SK-N-SH (cell line): ENCODE results near the gene BCAM. TPM values are rescaled to one million over a fixed set of nuclear protein-coding genes. Genes with fewer than 3 reads are reported as not detected.

Experiments used
- CTCF ChIA-PET: fragments of 300-600, 350-600 bp; formaldehyde crosslinking; extraction: SDS; loops from one replicate; lab custom pipeline; 2021; lab: Yijun Ruan, JAX
- POLR2A ChIA-PET: fragments of 350-600 bp; sonication (Branson Sonifier 250); formaldehyde crosslinking; extraction: SDS; loops from one replicate; lab custom pipeline; 2020; ENCODE audit warnings: antibody characterized with exemption, inconsistent platforms; lab: Yijun Ruan, JAX
- DNase-seq: peaks from one replicate; pipeline ENCODE4 v3.0.0; 2012
- H2AFZ ChIP-seq: fragments of 200-600 bp; sonication (generic); 2 replicates; pipeline ENCODE4 v1.8.1; 2016; ENCODE audit warnings: antibody characterized with exemption, mild to moderate bottlenecking, low read depth
- H3F3A ChIP-seq: fragments of 200-600 bp; sonication (generic); replicated peaks from 2 replicates; pipeline ENCODE3; 2016; ENCODE audit warnings: antibody characterized with exemption, mild to moderate bottlenecking; ENCODE audit not compliant: insufficient read depth
- H3K27ac ChIP-seq, 2 experiments: fragments of 200-500 bp in 1 of 2; fragments of 200-600 bp in 1 of 2; sonication (Bioruptor generic) in 1 of 2; sonication (generic), shearing (Covaris generic) in 1 of 2; 2 replicates each; pipeline versions ENCODE4 v1.5.1 to v1.6.1; 2014 to 2016; ENCODE audit warnings: low read depth in 2 of 2, inconsistent platforms in 1 of 2, low read length in 1 of 2, mild to moderate bottlenecking in 1 of 2, mixed read lengths in 1 of 2
- H3K27me3 ChIP-seq: fragments of 200-600 bp; sonication (generic), shearing (Covaris generic); 2 replicates; pipeline ENCODE4 v1.6.1; 2016; ENCODE audit warnings: mixed run types; ENCODE audit not compliant: insufficient read depth
- H3K36me3 ChIP-seq, 2 experiments: fragments of 200-500 bp in 1 of 2; fragments of 200-600 bp in 1 of 2; sonication (Bioruptor generic) in 1 of 2; sonication (generic) in 1 of 2; replicated peaks in 1 of 2; 2 replicates each; pipeline versions ENCODE3 to v1.5.1; 2014 to 2016; ENCODE audit warnings: low read length in 1 of 2, mild to moderate bottlenecking in 1 of 2; ENCODE audit not compliant: insufficient read depth in 2 of 2, control insufficient read depth in 1 of 2
- H3K4me1 ChIP-seq, 2 experiments: fragments of 200-500 bp in 1 of 2; fragments of 200-600 bp in 1 of 2; sonication (Bioruptor generic) in 1 of 2; sonication (generic), shearing (Covaris generic) in 1 of 2; 2 replicates each; pipeline versions ENCODE4 v1.5.1 to v1.6.1; 2014 to 2016; ENCODE audit warnings: low read depth in 1 of 2, low read length in 1 of 2, mixed run types in 1 of 2; ENCODE audit not compliant: insufficient read depth in 2 of 2, control insufficient read depth in 1 of 2
- H3K4me2 ChIP-seq: fragments of 200-600 bp; sonication (generic), shearing (Covaris generic); 2 replicates; pipeline ENCODE4 v1.6.1; 2017; ENCODE audit warnings: mixed run types
- H3K4me3 ChIP-seq, 2 experiments: fragments of 200-500 bp in 1 of 2; fragments of 200-600 bp in 1 of 2; sonication (Bioruptor generic) in 1 of 2; sonication (generic), shearing (Covaris generic) in 1 of 2; 2 replicates each; pipeline versions ENCODE4 v1.5.1 to v1.8.1; 2014 to 2016; ENCODE audit warnings: low read depth in 2 of 2, inconsistent platforms in 1 of 2, low read length in 1 of 2, mild to moderate bottlenecking in 1 of 2, mixed read lengths in 1 of 2, moderate library complexity in 1 of 2
- H3K79me2 ChIP-seq: fragments of 200-600 bp; sonication (generic); 2 replicates; pipeline ENCODE4 v1.8.1; 2017; ENCODE audit warnings: mild to moderate bottlenecking; ENCODE audit not compliant: insufficient read depth
- H3K9ac ChIP-seq: fragments of 200-600 bp; sonication (generic); 2 replicates; pipeline ENCODE4 v1.6.1; 2017; ENCODE audit warnings: mixed run types
- H3K9me2 ChIP-seq: fragments of 200-600 bp; sonication (generic); 2 replicates; pipeline ENCODE4 v1.6.1; 2017; ENCODE audit warnings: mixed run types
- H3K9me3 ChIP-seq: fragments of 200-600 bp; sonication (generic); 2 replicates; pipeline ENCODE4 v1.6.1; 2017; ENCODE audit warnings: mixed run types, mild to moderate bottlenecking, moderate library complexity
- H4K20me1 ChIP-seq: fragments of 200-600 bp; sonication (generic); 2 replicates; pipeline ENCODE4 v1.6.1; 2017; ENCODE audit warnings: mild to moderate bottlenecking, mixed run types; ENCODE audit not compliant: insufficient read depth
- CHD2 ChIP-seq: fragments of 150-350 bp; IDR thresholded peaks from 2 replicates; pipeline ENCODE4 v1.6.1; 2018; ENCODE audit warnings: low read length; ENCODE audit not compliant: partially characterized antibody
- CTCF ChIP-seq: fragments of 200-600 bp; sonication (generic); IDR thresholded peaks from 2 replicates; pipeline ENCODE4 v1.6.1; 2017; ENCODE audit warnings: antibody characterized with exemption, mild to moderate bottlenecking, moderate library complexity
- FOSL2 ChIP-seq: IDR thresholded peaks from 2 replicates; pipeline ENCODE4 v1.4.0; 2012; ENCODE audit warnings: low read depth, mild to moderate bottlenecking, moderate library complexity, borderline replicate concordance
- FOXJ3 ChIP-seq: sonication (generic); formaldehyde crosslinking; IDR thresholded peaks from 2 replicates; pipeline ENCODE4 v1.5.1; 2020; ENCODE audit warnings: mild to moderate bottlenecking, missing genetic modification reagents
- FOXM1 ChIP-seq: IDR thresholded peaks from 2 replicates; pipeline ENCODE4 v1.4.0; 2012; ENCODE audit warnings: low read depth, mild to moderate bottlenecking
- GABPA ChIP-seq: IDR thresholded peaks from 2 replicates; pipeline ENCODE4 v1.4.0; 2012; ENCODE audit warnings: low read depth, mild to moderate bottlenecking
- MAX ChIP-seq: IDR thresholded peaks from 2 replicates; pipeline ENCODE4 v1.4.0; 2012; ENCODE audit warnings: low read depth
- NFIC ChIP-seq: IDR thresholded peaks from 2 replicates; pipeline ENCODE4 v1.4.0; 2012; ENCODE audit warnings: borderline replicate concordance
- NRF1 ChIP-seq: IDR thresholded peaks from 2 replicates; pipeline ENCODE4 v1.6.1; 2012; ENCODE audit warnings: low read depth, mild to moderate bottlenecking, low read length
- RAD21 ChIP-seq: IDR thresholded peaks from 2 replicates; pipeline ENCODE4 v1.6.1; 2012; ENCODE audit warnings: mild to moderate bottlenecking, low read length
- RCOR1 ChIP-seq: fragments of 150-350 bp; IDR thresholded peaks from 2 replicates; pipeline ENCODE4 v1.6.1; 2017; ENCODE audit warnings: antibody characterized with exemption, low read length
- RXRA ChIP-seq: IDR thresholded peaks from 2 replicates; pipeline ENCODE4 v1.4.0; 2012; ENCODE audit warnings: low read depth, mild to moderate bottlenecking, borderline replicate concordance
- SIN3A ChIP-seq: IDR thresholded peaks from 2 replicates; pipeline ENCODE4 v1.6.1; 2012; ENCODE audit warnings: low read depth, mild to moderate bottlenecking, low read length, moderate library complexity, borderline replicate concordance
- TCF12 ChIP-seq: IDR thresholded peaks from 2 replicates; pipeline ENCODE4 v1.4.0; 2012
- USF1 ChIP-seq: IDR thresholded peaks from 2 replicates; pipeline ENCODE4 v1.4.0; 2012; ENCODE audit warnings: low read depth, borderline replicate concordance
- USF2 ChIP-seq: fragments of 150-350 bp; IDR thresholded peaks from 2 replicates; pipeline ENCODE4 v1.6.1; 2017; ENCODE audit warnings: antibody characterized with exemption, low read length, low read depth, borderline replicate concordance
- YY1 ChIP-seq: IDR thresholded peaks from 2 replicates; pipeline ENCODE4 v1.4.0; 2012; ENCODE audit warnings: low read depth, mild to moderate bottlenecking
- ZBTB33 ChIP-seq: IDR thresholded peaks from 2 replicates; pipeline ENCODE4 v1.4.0; 2012; ENCODE audit warnings: low read depth, borderline replicate concordance
- WGBS: methylation state at CpG from one replicate; pipeline ENCODE4 v1.1.6; 2017; ENCODE audit warnings: low lambda C conversion rate; 5-methylcytosine and 5-hydroxymethylcytosine counted together
- polyA plus RNA-seq, 3 experiments: library from polyadenylated mRNA; depleted of rRNA; stranded (reverse); fragments of >200 nt; gene quantifications; 2 replicates each; pipeline ENCODE4 v1.2.3, GENCODE V29; 2012

The BCAM gene
- polyA plus RNA-seq, 1 of the 3 experiments (the other 2 are of a cell fraction) = 34.0 TPM

- Histone ChIP-seq H3K27ac (no peak overlapping the region), H3K9me2 (no peaks in the 10 kb centered on the region), H3K79me2 (no peaks in the 10 kb centered on the region), H3K4me3 (no peak overlapping the region), H3K27me3 (no peaks in the 10 kb centered on the region), H3K36me3 (no peaks in the 10 kb centered on the region), H3F3A (peaks cover 7% of the 10 kb centered on the region), H3K4me2 (no peak overlapping the region), H3K9me3 (no peaks in the 10 kb centered on the region), H4K20me1 (no peaks in the 10 kb centered on the region), H3K9ac (no peak overlapping the region)
- no peak for DNase-seq
- CTCF ChIA-PET = interaction anchor here (1.0 to 2.7 kb wide), 8 partner anchors 10 to 97 kb away, joined by 3 to 21 read pairs (median 6); no protein-coding TSS in a partner anchor
- POLR2A ChIA-PET = no interaction called here
- TF ChIP-seq CHD2 = no peak
- no peak for TF ChIP-seq ZBTB33
- TF ChIP-seq FOXM1 = no peak
- TF ChIP-seq YY1 = no peak
- no peak for TF ChIP-seq NFIC
- TF ChIP-seq RCOR1 = no peak
- no peak for TF ChIP-seq USF1
- TF ChIP-seq GABPA = no peak
- TF ChIP-seq FOXJ3 (CRISPR knock-in tag) = no peak
- TF ChIP-seq CTCF = no peak
- TF ChIP-seq SIN3A = no peak
- TF ChIP-seq FOSL2 = no peak
- no peak for TF ChIP-seq TCF12
- TF ChIP-seq RAD21 = no peak
- no peak for TF ChIP-seq RXRA
- TF ChIP-seq NRF1 = no peak
- no peak for TF ChIP-seq MAX
- TF ChIP-seq USF2 = no peak
- TF ChIP-seq, all 33 proteins: peak for 0
- Histone ChIP-seq H2AFZ (no peak overlapping the region), H3K4me1 (no peaks in the 10 kb centered on the region)
- WGBS = 59% methylated on average over 15 of the region's 15 CpGs
Measured at GRCh38 chr19:44785993-44786392, 22.9 kb upstream of the BCAM start.
